PC-3 (cell line): ENCODE measurements around the gene TSC22D2.

ENCODE experiments used
- EZH2 ChIP-seq: fragments of 300-600 bp; sonication (generic); IDR thresholded peaks from one replicate; pipeline ENCODE4 v1.6.1; 2017; ENCODE audit warnings: antibody characterized with exemption, mild to moderate bottlenecking, low read length; ENCODE audit not compliant: unreplicated experiment
- EZH2phosphoT487 ChIP-seq: fragments of 300-600 bp; sonication (generic); IDR thresholded peaks from 2 replicates; pipeline ENCODE4 v1.6.1; 2018; ENCODE audit warnings: mild to moderate bottlenecking, antibody characterized with exemption, low read length, borderline replicate concordance
- TF ChIP-seq, protein P1 (sequence below): fragments of 300-600 bp; sonication (generic); conservative IDR thresholded peaks from 2 replicates; pipeline ENCODE4 v1.5.1; 2017; ENCODE audit warnings: antibody characterized with exemption, low read depth, mild to moderate bottlenecking, low read length

DNA sequence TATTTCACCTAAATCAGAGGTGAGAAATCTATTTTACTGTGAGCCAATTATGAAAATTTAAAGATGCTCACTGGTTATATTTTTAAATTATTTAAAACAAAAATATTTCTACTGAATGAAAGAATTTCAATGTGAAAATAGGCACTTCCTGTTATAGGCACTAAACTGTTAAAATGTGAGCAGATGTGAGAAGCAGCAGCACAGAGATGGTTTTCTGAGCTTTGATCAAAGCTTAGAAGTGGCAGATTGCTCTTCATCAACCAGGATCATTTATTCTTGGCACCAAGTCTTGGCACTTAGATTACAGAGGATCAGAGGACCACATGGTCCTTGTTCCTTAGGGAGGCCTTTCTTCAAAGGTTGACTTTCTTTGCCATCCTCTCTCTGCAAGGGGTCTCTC, 18.0 kb upstream of the TSC22D2 start:
- no peak for TF ChIP-seq EZH2
- TF ChIP-seq, protein P1, sequence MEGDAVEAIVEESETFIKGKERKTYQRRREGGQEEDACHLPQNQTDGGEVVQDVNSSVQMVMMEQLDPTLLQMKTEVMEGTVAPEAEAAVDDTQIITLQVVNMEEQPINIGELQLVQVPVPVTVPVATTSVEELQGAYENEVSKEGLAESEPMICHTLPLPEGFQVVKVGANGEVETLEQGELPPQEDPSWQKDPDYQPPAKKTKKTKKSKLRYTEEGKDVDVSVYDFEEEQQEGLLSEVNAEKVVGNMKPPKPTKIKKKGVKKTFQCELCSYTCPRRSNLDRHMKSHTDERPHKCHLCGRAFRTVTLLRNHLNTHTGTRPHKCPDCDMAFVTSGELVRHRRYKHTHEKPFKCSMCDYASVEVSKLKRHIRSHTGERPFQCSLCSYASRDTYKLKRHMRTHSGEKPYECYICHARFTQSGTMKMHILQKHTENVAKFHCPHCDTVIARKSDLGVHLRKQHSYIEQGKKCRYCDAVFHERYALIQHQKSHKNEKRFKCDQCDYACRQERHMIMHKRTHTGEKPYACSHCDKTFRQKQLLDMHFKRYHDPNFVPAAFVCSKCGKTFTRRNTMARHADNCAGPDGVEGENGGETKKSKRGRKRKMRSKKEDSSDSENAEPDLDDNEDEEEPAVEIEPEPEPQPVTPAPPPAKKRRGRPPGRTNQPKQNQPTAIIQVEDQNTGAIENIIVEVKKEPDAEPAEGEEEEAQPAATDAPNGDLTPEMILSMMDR: no peak
- no peak for TF ChIP-seq EZH2phosphoT487
